ENCODE measurements around the gene GPR139.

GPR139 gene

GRCh38 chr16:20026361-20027072, 47.2 kb downstream of the GPR139 start:
- H2AFZ ChIP-seq (ENCODE audit: low read depth, low read length, severe bottlenecking) = no peak overlapping the region
- no peak for TF ChIP-seq CTCF (IDR thresholded peaks at IDR 0.05; ENCODE audit: insufficient read depth, low read length, poor library complexity, severe bottlenecking)
- no peak for TF ChIP-seq EZH2phosphoT487 (conservative IDR thresholded peaks at IDR 0.05; ENCODE audit: low read length)
- H3F3A ChIP-seq (ENCODE audit: insufficient read depth) = no peaks in the 10 kb centered on the region
- H3K27me3 ChIP-seq (ENCODE audit: low read length) = no peaks in the 10 kb centered on the region
- H3K9me3 ChIP-seq (ENCODE audit: insufficient read depth, low read length) = no peaks in the 10 kb centered on the region
- H3K4me2 ChIP-seq (ENCODE audit: low read depth, low read length, poor library complexity, severe bottlenecking) = no peak overlapping the region
- no peaks in the 10 kb centered on the region for H3K36me3 ChIP-seq (ENCODE audit: low read length)
- no peaks in the 10 kb centered on the region for H4K20me1 ChIP-seq (ENCODE audit: low read depth, low read length)
- no peak overlapping the region for H3K9ac ChIP-seq (ENCODE audit: low read length)
- no peaks in the 10 kb centered on the region for H3K9me2 ChIP-seq (replicated peaks; ENCODE audit: insufficient read depth, low read length)
- no peaks in the 10 kb centered on the region for H3K79me2 ChIP-seq (ENCODE audit: insufficient read depth, low read length)
- H3K4me3 ChIP-seq (ENCODE audit: insufficient read depth, low read length, poor library complexity, severe bottlenecking) = no peak overlapping the region
- no peak overlapping the region for H3K27ac ChIP-seq (ENCODE audit: low read depth, low read length)

- H3K4me3 ChIP-seq (ENCODE audit: insufficient read depth, low read length, poor library complexity, severe bottlenecking) = no peak overlapping the region
- H3F3A ChIP-seq (ENCODE audit: insufficient read depth) = no peaks in the 10 kb centered on the region
- TF ChIP-seq CTCF (IDR thresholded peaks at IDR 0.05; ENCODE audit: insufficient read depth, low read length, poor library complexity, severe bottlenecking) (no peak), EZH2phosphoT487 (conservative IDR thresholded peaks at IDR 0.05; ENCODE audit: low read length) (no peak)
- no peak overlapping the region for H3K27ac ChIP-seq (ENCODE audit: low read depth, low read length)
- H3K9ac ChIP-seq (ENCODE audit: low read length) = no peak overlapping the region
- H3K9me3 ChIP-seq (ENCODE audit: insufficient read depth, low read length) = no peaks in the 10 kb centered on the region
- no peaks in the 10 kb centered on the region for H3K9me2 ChIP-seq (replicated peaks; ENCODE audit: insufficient read depth, low read length)
- H3K4me2 ChIP-seq (ENCODE audit: low read depth, low read length, poor library complexity, severe bottlenecking) = no peak overlapping the region
- H3K36me3 ChIP-seq (ENCODE audit: low read length) = no peaks in the 10 kb centered on the region
- no peaks in the 10 kb centered on the region for H4K20me1 ChIP-seq (ENCODE audit: low read depth, low read length)
- H2AFZ ChIP-seq (ENCODE audit: low read depth, low read length, severe bottlenecking) = no peak overlapping the region
- H3K79me2 ChIP-seq (ENCODE audit: insufficient read depth, low read length) = no peaks in the 10 kb centered on the region
- no peaks in the 10 kb centered on the region for H3K27me3 ChIP-seq (ENCODE audit: low read length)
Measured at GRCh38 chr16:20023190-20023589, 50.5 kb downstream of the GPR139 start.

GRCh38 chr16:20020976-20021375, 52.7 kb downstream of the GPR139 start:
- H3K79me2 ChIP-seq (ENCODE audit: insufficient read depth, low read length) = no peaks in the 10 kb centered on the region
- no peaks in the 10 kb centered on the region for H3K9me2 ChIP-seq (replicated peaks; ENCODE audit: insufficient read depth, low read length)
- TF ChIP-seq CTCF (IDR thresholded peaks at IDR 0.05; ENCODE audit: insufficient read depth, low read length, poor library complexity, severe bottlenecking) (no peak), EZH2phosphoT487 (conservative IDR thresholded peaks at IDR 0.05; ENCODE audit: low read length) (no peak)
- no peaks in the 10 kb centered on the region for H4K20me1 ChIP-seq (ENCODE audit: low read depth, low read length)
- H3K9me3 ChIP-seq (ENCODE audit: insufficient read depth, low read length) = no peaks in the 10 kb centered on the region
- H3K36me3 ChIP-seq (ENCODE audit: low read length) = no peaks in the 10 kb centered on the region
- no peak overlapping the region for H2AFZ ChIP-seq (ENCODE audit: low read depth, low read length, severe bottlenecking)
- H3K27me3 ChIP-seq (ENCODE audit: low read length) = no peaks in the 10 kb centered on the region
- H3K4me3 ChIP-seq (ENCODE audit: insufficient read depth, low read length, poor library complexity, severe bottlenecking) = no peak overlapping the region
- H3K4me2 ChIP-seq (ENCODE audit: low read depth, low read length, poor library complexity, severe bottlenecking) = no peak overlapping the region
- no peaks in the 10 kb centered on the region for H3F3A ChIP-seq (ENCODE audit: insufficient read depth)
- H3K9ac ChIP-seq (ENCODE audit: low read length) = no peak overlapping the region
- H3K27ac ChIP-seq (ENCODE audit: low read depth, low read length) = no peak overlapping the region
